Measurements from ENCODE around the gene RASL12. TPM values are rescaled to one million over a fixed set of nuclear protein-coding genes. Genes with fewer than 3 reads are reported as not detected.

The RASL12 gene
- total and polyA plus RNA-seq, 2 of the 4 experiments (the other 2 are of a cell fraction) = 0.18 to 0.22 TPM

DNA sequence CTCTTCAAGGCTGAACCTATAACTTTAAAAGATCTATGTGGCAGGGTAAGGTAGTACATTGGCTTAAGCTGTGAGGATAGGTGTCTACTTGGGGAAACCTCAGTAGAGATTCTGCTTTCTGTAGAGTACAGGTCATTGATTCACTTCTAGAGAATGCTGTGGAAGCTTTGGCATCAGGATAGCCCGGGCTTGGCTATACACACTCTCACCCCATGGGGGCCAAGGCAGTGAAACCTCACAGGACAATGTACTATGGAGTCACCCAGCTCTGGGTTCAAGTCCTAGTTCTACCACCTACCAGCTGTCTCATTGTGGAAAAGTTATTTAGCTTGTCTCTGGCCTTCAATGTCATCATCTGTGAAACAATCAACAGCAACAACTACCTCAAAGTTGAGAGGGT lies 47.4 kb downstream of the RASL12 start:
- Histone ChIP-seq H2BK120ac (ENCODE audit: low read depth, low read length) (no peak overlapping the region), H2AFZ (replicated peaks; ENCODE audit: low read length, poor library complexity) (no peak overlapping the region), H4K8ac (ENCODE audit: low read depth in 2 of 2, low read length in 2 of 2) (no peak overlapping the region), H2BK20ac (ENCODE audit: low read depth, low read length) (no peak overlapping the region), H3K4me1 (ENCODE audit: control insufficient read depth, insufficient read depth, low read length) (no peaks in the 10 kb centered on the region), H4K20me1 (ENCODE audit: insufficient read depth, low read length) (no peaks in the 10 kb centered on the region), H2AK5ac (ENCODE audit: low read depth, low read length) (no peak overlapping the region), H2AK9ac (replicated peaks; ENCODE audit: low read depth, low read length, poor library complexity) (no peak overlapping the region), H3K23ac (ENCODE audit: low read depth, low read length) (no peak overlapping the region), H3K9me3 (ENCODE audit: control insufficient read depth, insufficient read depth, low read length) (no peaks in the 10 kb centered on the region), H3K56ac (ENCODE audit: extremely low read depth, insufficient read depth, low read length) (no peak overlapping the region), H3K9me1 (ENCODE audit: insufficient read depth, low read length) (no peaks in the 10 kb centered on the region; the same call in 1 of the 2 replicates), H3K4me3 (ENCODE audit: insufficient read depth, low read depth, low read length) (no peak overlapping the region), H3K9ac (ENCODE audit: low read depth, low read length) (no peak overlapping the region), H3K4me2 (ENCODE audit: low read depth, low read length) (no peak overlapping the region), H3K27ac (ENCODE audit: insufficient read depth, low read length) (no peak overlapping the region), H2BK5ac (ENCODE audit: low read depth, low read length, poor library complexity, severe bottlenecking) (no peak overlapping the region), H4K5ac (ENCODE audit: low read depth, low read length) (no peak overlapping the region), H3K27me3 (ENCODE audit: control insufficient read depth, insufficient read depth, low read length) (no peaks in the 10 kb centered on the region), H3K79me1 (ENCODE audit: low read depth in 1 of 2, low read length in 2 of 2) (no peaks in the 10 kb centered on the region; a peak in 1 of 4 replicates), H3K4ac (ENCODE audit: low read depth, low read length) (no peak overlapping the region), H3K18ac (ENCODE audit: low read depth, low read length) (no peak overlapping the region), H4K91ac (ENCODE audit: insufficient read depth, low read depth, low read length) (no peak overlapping the region), H3K36me3 (ENCODE audit: control insufficient read depth, insufficient read depth, low read length) (peaks cover 23% of the 10 kb centered on the region), H2BK15ac (ENCODE audit: low read depth, low read length) (no peak overlapping the region), H3K14ac (replicated peaks; ENCODE audit: low read depth, low read length) (no peak overlapping the region)
- ChIA-PET POLR2A (ENCODE audit: unreplicated experiment) (no interaction called here), CTCF (interaction anchor here (0.6 to 0.9 kb wide), 2 partner anchors 73 to 81 kb away, joined by 3 read pairs; no protein-coding TSS in a partner anchor)
- WGBS, 2 experiments (ENCODE audit: extremely low coverage in 2 of 2, insufficient read length in 1 of 2) = no CpG with 5 or more reads among the region's 1 CpG
- DNase-seq (no peak), ATAC-seq (ENCODE audit: low read depth) (no peak)
- TF ChIP-seq MAFK (IDR thresholded peaks at IDR 0.05; ENCODE audit: low read depth, low read length) = no peak
- no peak for TF ChIP-seq SMC3 (IDR thresholded peaks at IDR 0.05; ENCODE audit: low read depth, low read length)
- no peak for TF ChIP-seq RCOR1 (IDR thresholded peaks at IDR 0.05; ENCODE audit: insufficient replicate concordance, low read length)
- TF ChIP-seq MAZ (IDR thresholded peaks at IDR 0.05; ENCODE audit: borderline replicate concordance, low read depth, low read length) = no peak
- no peak for TF ChIP-seq RFX5 (IDR thresholded peaks at IDR 0.05; ENCODE audit: low read depth, low read length)
- TF ChIP-seq, protein P1, sequence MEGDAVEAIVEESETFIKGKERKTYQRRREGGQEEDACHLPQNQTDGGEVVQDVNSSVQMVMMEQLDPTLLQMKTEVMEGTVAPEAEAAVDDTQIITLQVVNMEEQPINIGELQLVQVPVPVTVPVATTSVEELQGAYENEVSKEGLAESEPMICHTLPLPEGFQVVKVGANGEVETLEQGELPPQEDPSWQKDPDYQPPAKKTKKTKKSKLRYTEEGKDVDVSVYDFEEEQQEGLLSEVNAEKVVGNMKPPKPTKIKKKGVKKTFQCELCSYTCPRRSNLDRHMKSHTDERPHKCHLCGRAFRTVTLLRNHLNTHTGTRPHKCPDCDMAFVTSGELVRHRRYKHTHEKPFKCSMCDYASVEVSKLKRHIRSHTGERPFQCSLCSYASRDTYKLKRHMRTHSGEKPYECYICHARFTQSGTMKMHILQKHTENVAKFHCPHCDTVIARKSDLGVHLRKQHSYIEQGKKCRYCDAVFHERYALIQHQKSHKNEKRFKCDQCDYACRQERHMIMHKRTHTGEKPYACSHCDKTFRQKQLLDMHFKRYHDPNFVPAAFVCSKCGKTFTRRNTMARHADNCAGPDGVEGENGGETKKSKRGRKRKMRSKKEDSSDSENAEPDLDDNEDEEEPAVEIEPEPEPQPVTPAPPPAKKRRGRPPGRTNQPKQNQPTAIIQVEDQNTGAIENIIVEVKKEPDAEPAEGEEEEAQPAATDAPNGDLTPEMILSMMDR (conservative IDR thresholded peaks at IDR 0.05; ENCODE audit: low read depth, low read length) = no peak
- TF ChIP-seq MXI1 (IDR thresholded peaks at IDR 0.05; ENCODE audit: borderline replicate concordance, low read depth, low read length) = no peak
- TF ChIP-seq FOS (IDR thresholded peaks at IDR 0.05; ENCODE audit: low read depth, low read length) = no peak
- TF ChIP-seq CEBPB (IDR thresholded peaks at IDR 0.05; ENCODE audit: low read depth, low read length) = no peak
- TF ChIP-seq BHLHE40 (IDR thresholded peaks at IDR 0.05; ENCODE audit: low read depth, low read length) = no peak
- TF ChIP-seq CHD1 (IDR thresholded peaks at IDR 0.05; ENCODE audit: low read depth, low read length) = no peak
- no TSS peak for BruUV-seq (replicated peaks)
- dilution Hi-C loops (cut with HindIII; ENCODE audit: low sequenced_read_pairs, unreplicated experiment) (no loop called here), in situ Hi-C loops (cut with MboI; ENCODE audit: low sequenced_read_pairs) (no loop called here), intact Hi-C loops (cut with micrococcal nuclease) (no loop called here)

Measured in IMR-90 (cell line).